ENCODE data around the gene WWOX.

The WWOX gene

GRCh38 chr16:78102865-78103264 lies 3.4 kb downstream of the WWOX start:
- in situ Hi-C loops (cut with MboI; ENCODE audit: low sequenced_read_pairs), result no loop called here

- in situ Hi-C loops (cut with MboI; ENCODE audit: low sequenced_read_pairs), result no loop called here
Measured at GRCh38 chr16:78105517-78105916, 6.1 kb downstream of the WWOX start.

- in situ Hi-C loops (cut with MboI; ENCODE audit: low sequenced_read_pairs), result no loop called here
Measured at GRCh38 chr16:78106686-78107085, 7.2 kb downstream of the WWOX start.

GRCh38 chr16:78108451-78108850 lies 9.0 kb downstream of the WWOX start:
- in situ Hi-C loops (cut with MboI; ENCODE audit: low sequenced_read_pairs), result no loop called here

DNA sequence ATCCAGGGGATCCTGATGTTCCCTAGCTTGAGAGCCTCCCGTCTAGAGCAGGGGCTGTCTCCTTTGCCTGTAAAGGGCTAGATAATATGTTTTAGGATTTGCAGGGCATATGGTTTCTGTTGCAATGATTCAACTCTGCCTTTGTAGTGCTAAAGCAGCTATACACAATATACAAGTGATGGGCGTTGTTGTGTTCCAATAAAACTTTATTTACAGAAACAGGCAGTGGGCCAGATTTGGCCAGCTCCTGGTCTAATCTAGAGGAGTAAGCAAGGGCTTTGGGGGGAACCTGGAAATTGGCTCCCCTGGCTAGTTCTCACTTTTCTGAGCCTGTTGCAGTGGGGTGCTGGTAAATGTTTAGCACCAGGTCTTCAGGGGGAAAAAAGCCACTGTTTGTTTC lies 13.8 kb downstream of the WWOX start:
- in situ Hi-C loops (cut with MboI; ENCODE audit: low sequenced_read_pairs), result no loop called here

- in situ Hi-C loops (cut with MboI; ENCODE audit: low sequenced_read_pairs), result no loop called here
Measured at GRCh38 chr16:78115659-78116058, 16.2 kb downstream of the WWOX start.

DNA sequence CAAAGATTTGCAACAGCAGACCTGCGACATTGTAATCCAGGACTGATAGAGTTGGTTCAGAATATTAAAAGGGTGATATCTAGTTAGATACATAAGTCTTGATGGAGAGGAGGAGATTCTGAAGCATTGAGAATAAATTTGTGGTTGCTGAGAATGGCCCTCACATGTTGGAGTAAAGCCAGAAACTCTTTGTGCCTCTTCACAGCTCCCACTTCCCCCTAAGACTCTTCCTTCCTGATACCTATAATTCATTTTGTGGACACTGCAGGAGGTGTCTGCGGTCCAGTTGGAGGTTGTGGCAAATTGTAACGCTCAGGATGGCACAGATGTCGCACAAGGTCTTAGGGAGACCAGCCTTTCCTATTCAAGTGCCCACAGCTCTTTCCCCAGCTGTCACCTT lies 17.5 kb downstream of the WWOX start:
- in situ Hi-C loops (cut with MboI; ENCODE audit: low sequenced_read_pairs), result no loop called here

GRCh38 chr16:78117391-78117790 lies 17.9 kb downstream of the WWOX start:
- in situ Hi-C loops (cut with MboI; ENCODE audit: low sequenced_read_pairs), result no loop called here

GRCh38 chr16:78118469-78119025 lies 19.1 kb downstream of the WWOX start:
- in situ Hi-C loops (cut with MboI; ENCODE audit: low sequenced_read_pairs), result no loop called here

GRCh38 chr16:78122774-78123315 lies 23.4 kb downstream of the WWOX start:
- in situ Hi-C loops (cut with MboI; ENCODE audit: low sequenced_read_pairs), result no loop called here

DNA sequence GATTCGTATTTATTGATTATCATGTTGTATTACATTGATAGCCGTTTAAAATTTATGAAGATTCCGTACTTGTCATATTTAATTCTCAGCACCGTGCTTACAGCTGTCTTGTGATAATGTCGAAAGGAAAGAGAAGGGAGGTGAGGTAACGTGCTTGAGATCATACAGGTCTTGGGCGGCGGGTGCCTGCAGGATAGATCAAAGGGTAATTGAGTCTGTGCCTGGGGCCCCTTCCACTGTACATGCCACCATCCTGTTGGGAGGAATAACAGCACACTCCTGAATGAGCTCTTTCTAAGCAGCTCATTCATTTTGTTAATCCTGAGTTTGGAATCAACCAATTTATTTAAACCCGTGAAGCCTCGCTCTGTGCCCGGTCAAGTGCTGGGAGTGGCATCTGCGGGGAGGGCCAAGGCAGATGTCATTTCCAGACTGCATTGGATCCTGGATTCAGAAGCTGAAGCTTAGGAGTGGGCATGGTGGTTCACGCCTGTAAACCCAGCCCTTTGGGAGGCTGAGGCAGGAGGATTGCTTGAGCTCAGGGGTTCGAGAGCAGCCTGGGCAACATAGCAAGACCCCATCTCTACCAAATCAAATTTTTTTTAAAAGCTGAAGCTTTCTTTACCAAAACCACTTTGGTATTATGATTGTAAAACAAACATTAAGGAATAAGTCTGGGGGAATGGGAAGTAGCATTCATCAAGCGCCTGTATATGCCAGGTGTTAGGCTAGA lies 25.8 kb downstream of the WWOX start:
- in situ Hi-C loops (cut with MboI; ENCODE audit: low sequenced_read_pairs), result no loop called here

GRCh38 chr16:78126662-78127061 lies 27.2 kb downstream of the WWOX start:
- in situ Hi-C loops (cut with MboI; ENCODE audit: low sequenced_read_pairs), result no loop called here

GRCh38 chr16:78127130-78127529 lies 27.7 kb downstream of the WWOX start:
- in situ Hi-C loops (cut with MboI; ENCODE audit: low sequenced_read_pairs), result no loop called here

DNA sequence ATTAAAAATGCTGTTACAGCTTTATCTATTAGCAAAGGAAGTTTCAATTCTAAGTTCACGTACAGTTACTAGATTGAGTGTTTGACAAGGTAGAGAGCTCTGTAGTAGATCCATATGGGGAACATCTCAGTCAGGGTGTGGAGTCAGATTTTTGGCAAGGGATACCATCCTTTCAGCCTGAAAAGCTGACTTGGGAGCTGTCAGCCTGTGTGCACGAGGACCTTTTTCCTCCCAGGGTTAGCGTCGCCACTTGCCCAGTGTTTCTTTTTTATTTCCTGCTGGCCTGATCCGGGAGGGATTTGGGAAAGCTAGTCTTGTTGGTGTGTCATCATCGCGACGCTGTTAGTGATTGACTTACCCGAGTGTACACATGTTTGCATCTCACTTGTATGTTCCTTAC lies 29.5 kb downstream of the WWOX start:
- in situ Hi-C loops (cut with MboI; ENCODE audit: low sequenced_read_pairs), result no loop called here

GRCh38 chr16:78129349-78129748 lies 29.9 kb downstream of the WWOX start:
- in situ Hi-C loops (cut with MboI; ENCODE audit: low sequenced_read_pairs), result no loop called here

- in situ Hi-C loops (cut with MboI; ENCODE audit: low sequenced_read_pairs), result no loop called here
Measured at GRCh38 chr16:78130083-78130608, 30.7 kb downstream of the WWOX start.

DNA sequence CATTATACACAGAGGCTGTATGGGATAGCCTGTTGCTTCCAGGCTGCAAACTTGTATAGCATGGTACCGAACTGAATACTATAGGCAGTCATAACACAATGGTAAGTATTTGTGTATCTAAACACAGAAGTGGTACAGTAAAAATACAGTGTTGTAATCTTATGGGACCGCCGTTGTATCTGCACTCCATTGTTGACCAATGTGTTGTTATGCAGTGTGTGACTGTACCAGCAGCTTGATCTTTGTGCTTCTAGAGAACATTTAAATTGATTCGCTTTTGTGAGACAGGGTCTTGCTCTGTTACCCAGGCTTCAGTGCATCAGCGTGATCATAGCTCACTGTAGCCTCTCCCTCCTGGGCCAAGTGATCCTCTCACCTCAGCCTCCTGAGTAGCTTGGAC lies 31.5 kb downstream of the WWOX start:
- in situ Hi-C loops (cut with MboI; ENCODE audit: low sequenced_read_pairs), result no loop called here

DNA sequence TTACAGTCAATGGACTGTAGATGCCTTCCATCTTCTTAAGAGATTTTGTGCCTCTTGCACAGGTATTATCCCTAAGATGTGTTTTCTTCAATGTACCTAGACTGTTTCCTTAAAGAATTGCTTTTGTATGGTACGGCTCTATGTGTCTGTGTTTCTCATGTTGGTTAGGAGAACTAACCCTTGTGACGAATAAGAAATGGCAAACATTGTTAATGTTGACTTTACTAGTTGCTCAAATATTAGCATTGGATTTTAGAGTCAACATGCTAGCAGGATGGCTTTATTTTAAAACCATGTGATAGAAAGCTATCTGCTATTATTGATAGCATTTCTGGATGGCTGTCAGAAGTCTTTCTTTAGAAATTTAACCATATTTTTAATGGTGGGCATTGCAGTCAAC lies 34.5 kb downstream of the WWOX start:
- in situ Hi-C loops (cut with MboI; ENCODE audit: low sequenced_read_pairs), result no loop called here

GRCh38 chr16:78134944-78135619 lies 35.6 kb downstream of the WWOX start:
- in situ Hi-C loops (cut with MboI; ENCODE audit: low sequenced_read_pairs), result no loop called here

DNA sequence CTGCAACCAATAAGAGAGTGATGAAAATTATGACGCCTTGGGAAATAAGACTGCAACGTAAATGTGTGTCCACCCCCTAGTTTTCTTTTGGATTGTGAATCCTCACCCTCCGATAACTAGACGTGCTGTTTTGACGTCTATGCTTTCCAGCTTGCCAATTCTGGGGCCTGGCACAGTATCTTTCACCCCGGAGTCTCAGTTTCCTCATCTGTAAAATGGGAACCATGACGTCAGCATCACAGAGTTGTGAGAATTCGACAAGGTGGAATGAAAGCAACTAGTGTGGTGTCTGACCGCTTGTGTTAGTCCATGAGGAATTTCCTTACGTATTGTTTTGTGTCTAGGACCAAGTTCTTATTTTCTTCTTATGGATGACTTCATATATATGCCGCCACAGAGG lies 37.7 kb downstream of the WWOX start:
- in situ Hi-C loops (cut with MboI; ENCODE audit: low sequenced_read_pairs), result no loop called here

DNA sequence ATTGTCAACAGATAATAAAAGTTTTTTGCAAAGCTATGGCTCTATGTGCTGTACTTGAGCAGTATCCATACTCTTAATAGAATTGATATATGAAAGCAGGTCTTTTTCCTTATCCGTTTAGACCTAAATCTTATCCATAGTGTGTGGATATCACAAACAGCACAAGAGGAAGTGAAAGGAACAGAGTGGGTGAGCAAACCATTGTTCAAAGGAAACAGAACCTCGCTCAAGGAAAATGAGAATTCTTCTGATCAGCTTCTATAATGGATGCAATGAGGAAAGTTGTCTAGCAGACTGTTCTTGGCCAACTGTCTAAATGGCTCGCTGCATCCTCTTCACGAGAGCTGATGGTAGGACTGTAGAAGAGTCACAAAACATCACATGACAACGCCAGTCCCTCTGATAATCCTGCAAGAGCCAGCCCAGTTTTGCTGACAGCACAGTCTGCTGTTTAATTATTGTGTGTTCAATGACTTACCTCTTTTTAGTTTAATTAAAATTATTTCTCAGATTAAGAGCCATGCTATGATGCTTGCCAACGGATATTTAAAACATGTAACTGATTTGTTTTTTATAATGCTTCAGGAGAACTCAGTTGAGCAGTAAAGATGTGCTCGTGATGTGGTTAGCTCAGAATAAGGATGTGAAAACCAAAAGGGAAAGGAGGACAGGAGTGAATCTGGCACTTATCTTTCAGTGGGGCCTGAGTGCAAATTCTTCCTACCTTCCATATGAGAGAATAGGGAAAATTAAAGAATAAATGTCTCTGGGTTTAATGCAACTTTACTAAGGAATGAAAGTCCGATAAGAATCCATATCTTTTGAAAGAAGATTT lies 38.5 kb downstream of the WWOX start:
- in situ Hi-C loops (cut with MboI; ENCODE audit: low sequenced_read_pairs), result no loop called here

All from HL-60/S4 (cell line).